Thymus (tissue), 14 donors: ENCODE results near the gene ZNF185. TPM values are rescaled to one million over a fixed set of nuclear protein-coding genes. Genes with fewer than 3 reads are reported as not detected.

Experiments used
- DNase-seq, 9 donors: peaks; one replicate each; pipeline ENCODE4 v3.0.0-alpha.2; 2013; ENCODE audit warnings: low spot score in 9 of 9, low read depth in 6 of 9, missing footprints in 1 of 9
- H3K27ac ChIP-seq, 2 donors: one replicate each; pipeline ENCODE4 v1.5.1; 2013; ENCODE audit warnings: control low read depth in 1 of 2, low read depth in 1 of 2, low read length in 1 of 2, mild to moderate bottlenecking in 1 of 2, moderate library complexity in 1 of 2
- H3K27me3 ChIP-seq, 2 donors: one replicate each; pipeline ENCODE4 v1.5.1; 2013; ENCODE audit warnings: low read length in 1 of 2; ENCODE audit not compliant: control insufficient read depth in 2 of 2, insufficient read depth in 1 of 2
- H3K36me3 ChIP-seq, 2 donors: one replicate each; pipeline ENCODE4 v1.5.1; 2013; ENCODE audit warnings: low read length in 1 of 2, mild to moderate bottlenecking in 1 of 2, moderate library complexity in 1 of 2; ENCODE audit not compliant: control insufficient read depth in 2 of 2, insufficient read depth in 2 of 2
- H3K4me1 ChIP-seq, 2 donors: one replicate each; pipeline ENCODE4 v1.5.1; 2013; ENCODE audit warnings: low read length in 2 of 2; ENCODE audit not compliant: control insufficient read depth in 2 of 2, insufficient read depth in 2 of 2
- H3K4me3 ChIP-seq, 2 donors: one replicate each; pipeline ENCODE4 v1.5.1; 2013; ENCODE audit warnings: low read length in 2 of 2, control low read depth in 1 of 2, mild to moderate bottlenecking in 1 of 2
- H3K9me3 ChIP-seq, 2 donors: one replicate each; pipeline ENCODE4 v1.5.1; 2013; ENCODE audit warnings: low read length in 1 of 2, mild to moderate bottlenecking in 1 of 2; ENCODE audit not compliant: control insufficient read depth in 2 of 2, insufficient read depth in 1 of 2
- WGBS: extraction: QIAGEN DNeasy Blood & Tissue Kit; methylation state at CpG from one replicate; pipeline ENCODE4 v1.1.7; 2013; 5-methylcytosine and 5-hydroxymethylcytosine counted together
- long read RNA-seq, 10 donors: transcript quantifications; one replicate each; lab custom pipeline, GENCODE V29; 2026
- polyA plus RNA-seq: library from polyadenylated mRNA; stranded (reverse); fragments of 200-250 nt; gene quantifications from one replicate; pipeline ENCODE4 v1.2.3, GENCODE V29; 2013
- total RNA-seq: library from RNA; stranded (reverse); fragments of 120-200 nt; gene quantifications from one replicate; pipeline ENCODE4 v1.2.4, GENCODE V29; 2013
- donor health status: healthy.

ZNF185 gene
- total RNA-seq, result 1.5 TPM
- polyA plus RNA-seq, result 5.9 TPM
- long read RNA-seq, donor 1, result 0 reads
- long read RNA-seq, donor 2, result 0 reads
- long read RNA-seq, donor 3, result 0 reads
- long read RNA-seq, donor 4, result 0 reads
- long read RNA-seq, donor 5, result 0 reads
- long read RNA-seq, donor 6, result 0 reads
- long read RNA-seq, donor 7, partial matches to known transcripts, result 0 of 2 reads
- long read RNA-seq, donor 7, other reads (novel, unspliced or antisense), result 0 of 2 reads
- long read RNA-seq, donor 8, result 0 reads
- long read RNA-seq, donor 9, result 0 reads
- long read RNA-seq, donor 10, result 0 reads

DNA sequence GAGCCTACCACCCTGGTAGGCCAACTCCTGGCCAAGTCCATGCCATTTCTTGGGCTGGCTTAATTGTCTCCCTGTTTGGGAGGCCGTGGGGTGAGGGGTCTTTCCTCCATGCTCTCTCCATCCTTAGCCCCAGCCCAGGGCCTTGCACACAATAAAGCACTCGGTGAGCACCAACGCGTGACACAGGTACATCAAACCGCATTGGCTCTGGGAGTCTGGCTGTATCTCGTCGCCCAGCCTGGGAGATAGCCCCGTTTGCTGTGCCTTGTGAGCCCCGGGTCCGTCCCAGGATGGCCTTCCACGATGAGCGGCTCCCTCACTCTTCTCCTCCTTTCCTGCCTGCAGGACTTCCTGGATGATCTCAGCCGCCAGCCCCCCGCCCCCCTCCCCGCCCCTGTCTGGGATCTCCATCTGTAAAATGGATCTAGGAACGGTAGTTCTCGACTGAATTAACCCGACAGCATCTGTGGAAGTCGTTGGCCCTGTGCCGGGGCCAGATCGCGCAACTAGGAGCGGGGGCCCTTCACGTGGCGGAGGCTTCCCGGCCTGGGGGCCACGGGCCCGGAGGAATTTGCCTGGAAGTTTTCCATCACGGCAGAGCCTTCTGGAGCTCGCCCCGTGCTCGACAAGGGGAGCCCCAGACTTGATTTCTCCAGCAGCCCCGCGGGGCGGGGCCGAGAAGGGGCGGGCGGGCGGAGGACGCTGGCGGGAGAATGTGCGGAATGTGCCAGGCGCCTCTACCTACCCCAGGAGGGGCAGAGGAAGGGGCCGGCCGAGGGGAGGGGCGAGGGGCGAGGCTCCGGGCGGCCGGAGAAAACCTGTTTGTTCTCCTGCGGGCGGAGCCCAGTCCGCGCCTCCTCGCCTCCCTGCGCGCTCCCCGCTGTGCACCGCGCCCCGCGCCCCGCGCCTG, at the start of gene ZNF185:
Gene ZNF185, plus strand, starts transcription at position 846 of the 910 bp plus-strand sequence. CDS start 16,423 bp downstream, outside the sequence.
- Histone ChIP-seq H3K27me3 (peaks cover 12 to 70% of the 10 kb centered on the region in 2 donors), H3K27ac (no peak within 1 kb of the TSS), H3K9me3 (no peaks in the 10 kb centered on the region), H3K4me3 (no peak within 1 kb of the TSS), H3K36me3 (no peaks in the 10 kb centered on the region), H3K4me1 (no peaks in the 10 kb centered on the region)
- DNase-seq, result no peak
- 20% methylated on average over 60 of the region's 64 CpGs for WGBS

DNA sequence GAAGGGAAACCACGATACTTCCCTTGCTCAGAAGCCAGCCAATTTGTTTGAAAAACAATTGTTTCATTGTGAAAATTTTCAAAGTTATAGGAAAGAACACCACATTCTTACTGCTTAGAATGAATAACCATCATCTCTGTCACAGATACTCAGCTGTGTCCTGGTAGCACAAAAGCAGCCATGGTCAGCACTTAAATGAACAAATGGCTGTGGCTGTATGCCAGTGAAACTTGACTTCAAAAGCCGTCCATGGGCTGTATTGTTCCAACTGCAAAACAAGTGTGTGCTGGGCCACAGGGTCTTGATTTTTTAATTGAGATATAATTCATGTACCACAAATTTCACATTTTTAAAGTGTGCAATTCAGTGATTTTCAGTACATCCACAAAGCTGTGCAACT, 47.4 kb upstream of the ZNF185 start:
- H3K27ac ChIP-seq, result no peak overlapping the region
- no peak overlapping the region for H3K4me3 ChIP-seq
- peaks cover 4 to 8% of the 10 kb centered on the region in 2 donors for H3K36me3 ChIP-seq
- H3K27me3 ChIP-seq, result no peaks in the 10 kb centered on the region
- WGBS, result 87% methylated on average over 2 of the region's 2 CpGs
- H3K4me1 ChIP-seq, result no peaks in the 10 kb centered on the region
- no peaks in the 10 kb centered on the region for H3K9me3 ChIP-seq
- DNase-seq, result no peak

DNA sequence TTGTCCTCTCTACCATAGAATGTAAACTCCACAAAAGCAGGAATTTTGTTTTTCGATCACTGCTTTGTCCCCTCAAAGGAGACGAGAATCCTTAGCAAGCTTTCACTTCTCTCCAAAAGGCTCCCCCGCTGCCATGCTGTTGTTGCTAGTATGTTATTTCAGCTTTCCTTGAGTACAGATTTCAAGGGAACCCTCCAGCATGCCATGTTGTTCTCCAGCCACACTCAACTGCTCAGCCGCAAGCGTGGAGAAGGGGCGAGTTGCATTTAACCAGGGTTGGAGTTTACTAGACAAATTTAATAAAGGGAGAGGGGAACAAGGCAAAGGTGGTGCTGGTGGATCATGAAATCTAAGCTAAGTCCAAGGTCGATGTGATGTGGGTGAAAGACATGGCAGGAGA, 43.9 kb upstream of the ZNF185 start:
- Histone ChIP-seq H3K9me3 (no peaks in the 10 kb centered on the region), H3K36me3 (peaks cover 7 to 12% of the 10 kb centered on the region in 2 donors), H3K27ac (no peak overlapping the region), H3K4me3 (no peak overlapping the region), H3K27me3 (no peaks in the 10 kb centered on the region), H3K4me1 (no peaks in the 10 kb centered on the region)
- WGBS, result 97% methylated on average over 7 of the region's 7 CpGs
- no peak for DNase-seq

DNA sequence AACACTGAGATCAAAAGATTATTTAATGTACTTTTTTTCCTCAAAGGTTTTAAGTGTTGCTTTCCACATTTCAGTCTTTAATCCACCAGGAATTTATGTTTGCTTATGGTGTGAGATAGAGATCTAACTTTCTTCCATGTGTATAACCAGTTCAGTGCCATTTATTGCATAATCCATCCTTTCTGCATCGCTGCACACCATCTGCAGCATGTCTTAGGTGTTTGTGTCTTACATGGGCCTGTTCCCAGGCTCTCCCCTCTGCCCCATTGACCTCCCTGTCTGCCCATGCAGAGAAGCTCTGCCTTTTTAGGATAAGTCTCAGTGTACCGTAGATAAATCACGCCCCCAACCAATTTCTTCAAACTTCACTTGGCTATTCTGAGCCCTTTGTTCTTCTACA, 36.8 kb upstream of the ZNF185 start:
- H3K27me3 ChIP-seq, result no peaks in the 10 kb centered on the region
- no peaks in the 10 kb centered on the region for H3K4me1 ChIP-seq
- 99% methylated on average over 3 of the region's 3 CpGs for WGBS
- H3K36me3 ChIP-seq, result peaks cover 12% of the 10 kb centered on the region in 2 donors
- H3K4me3 ChIP-seq, result no peak overlapping the region
- DNase-seq, result no peak
- no peak overlapping the region for H3K27ac ChIP-seq
- H3K9me3 ChIP-seq, result no peaks in the 10 kb centered on the region

DNA sequence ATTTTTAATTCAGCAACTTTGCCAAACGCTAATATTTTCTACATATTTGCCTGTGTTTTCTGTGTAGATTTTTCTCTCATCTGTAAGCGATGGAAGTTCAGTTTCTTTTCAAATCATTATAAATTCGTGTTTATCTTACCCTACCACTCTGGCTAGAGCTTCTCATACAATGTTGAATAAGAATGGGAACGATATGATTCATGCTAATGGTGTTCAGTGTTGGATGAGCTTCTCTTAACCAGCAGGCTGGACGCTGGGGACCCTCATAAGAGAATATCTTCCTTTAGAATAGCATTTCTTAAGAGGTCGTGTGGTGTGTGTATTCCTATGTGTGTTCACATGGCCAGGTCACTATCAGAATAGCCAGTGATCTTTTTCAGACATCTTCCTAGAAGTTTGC, 36.0 kb upstream of the ZNF185 start:
- no peaks in the 10 kb centered on the region for H3K4me1 ChIP-seq
- peaks cover 12 to 13% of the 10 kb centered on the region in 2 donors for H3K36me3 ChIP-seq
- H3K27me3 ChIP-seq, result no peaks in the 10 kb centered on the region
- no peak overlapping the region for H3K27ac ChIP-seq
- H3K9me3 ChIP-seq, result no peaks in the 10 kb centered on the region
- 99% methylated on average over 6 of the region's 6 CpGs for WGBS
- no peak overlapping the region for H3K4me3 ChIP-seq
- DNase-seq, result no peak

DNA sequence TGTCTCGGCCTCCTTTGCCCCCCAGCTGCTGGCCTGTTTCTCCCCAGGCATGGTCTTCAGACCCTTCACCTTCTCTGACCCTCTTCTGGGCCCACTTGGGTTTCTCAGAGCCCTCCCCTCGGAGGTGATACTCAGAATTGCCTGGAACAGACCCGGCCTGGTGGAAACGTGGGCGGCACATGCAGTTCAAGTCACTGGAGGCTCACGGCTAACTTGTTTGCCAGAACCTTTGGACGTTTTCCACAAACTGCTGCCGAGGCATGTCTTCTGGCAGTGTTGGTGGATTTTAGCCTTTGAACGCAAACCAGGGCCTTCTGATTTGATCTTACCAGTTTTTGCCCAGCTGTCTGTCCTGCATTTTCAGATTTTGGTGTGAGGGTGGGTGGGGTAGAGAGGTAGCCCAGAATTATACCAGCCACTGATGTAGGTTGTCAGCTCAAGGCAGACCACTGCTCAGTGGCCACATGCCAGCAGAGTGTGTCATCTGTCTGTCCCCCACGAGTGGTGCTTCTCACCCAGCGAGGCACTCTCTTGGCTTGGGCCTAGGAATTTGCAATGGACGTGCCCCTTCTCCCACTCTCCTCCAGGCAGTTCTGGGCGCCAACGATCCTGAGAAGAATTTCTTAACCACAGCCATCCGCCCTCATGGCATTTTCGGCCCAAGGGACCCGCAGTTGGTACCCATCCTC, 32.5 kb upstream of the ZNF185 start:
- no peak overlapping the region for H3K27ac ChIP-seq
- no peak overlapping the region for H3K4me3 ChIP-seq
- no peaks in the 10 kb centered on the region for H3K27me3 ChIP-seq
- DNase-seq, result no peak
- 97% methylated on average over 17 of the region's 17 CpGs for WGBS
- no peaks in the 10 kb centered on the region for H3K9me3 ChIP-seq
- peaks cover 6 to 27% of the 10 kb centered on the region in 2 donors for H3K36me3 ChIP-seq
- H3K4me1 ChIP-seq, result no peaks in the 10 kb centered on the region

DNA sequence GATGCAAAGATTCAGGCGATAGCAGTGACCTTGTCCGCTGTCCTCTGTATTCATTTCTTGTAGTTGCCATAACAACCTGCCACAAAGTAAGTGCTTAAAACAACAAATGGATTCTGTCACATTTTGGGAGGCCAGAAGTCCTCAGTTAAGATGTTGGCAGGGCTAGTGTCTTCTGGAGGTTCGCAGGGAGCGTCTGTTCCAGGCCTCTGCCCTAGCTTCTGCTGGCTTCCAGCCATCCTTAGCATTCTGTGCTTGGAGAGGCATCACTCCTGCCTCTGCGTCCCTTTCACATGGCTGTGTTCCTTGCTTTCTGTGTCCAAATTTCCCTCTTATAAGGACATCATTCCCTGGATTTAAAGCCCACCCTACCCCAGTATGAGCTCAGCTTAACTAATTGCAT, 31.5 kb upstream of the ZNF185 start:
- H3K27me3 ChIP-seq, result no peaks in the 10 kb centered on the region
- DNase-seq, result no peak
- over 99% methylated on average over 5 of the region's 5 CpGs for WGBS
- no peak overlapping the region for H3K4me3 ChIP-seq
- H3K9me3 ChIP-seq, result no peaks in the 10 kb centered on the region
- H3K27ac ChIP-seq, result no peak overlapping the region
- peaks cover 6 to 25% of the 10 kb centered on the region in 2 donors for H3K36me3 ChIP-seq
- no peaks in the 10 kb centered on the region for H3K4me1 ChIP-seq

DNA sequence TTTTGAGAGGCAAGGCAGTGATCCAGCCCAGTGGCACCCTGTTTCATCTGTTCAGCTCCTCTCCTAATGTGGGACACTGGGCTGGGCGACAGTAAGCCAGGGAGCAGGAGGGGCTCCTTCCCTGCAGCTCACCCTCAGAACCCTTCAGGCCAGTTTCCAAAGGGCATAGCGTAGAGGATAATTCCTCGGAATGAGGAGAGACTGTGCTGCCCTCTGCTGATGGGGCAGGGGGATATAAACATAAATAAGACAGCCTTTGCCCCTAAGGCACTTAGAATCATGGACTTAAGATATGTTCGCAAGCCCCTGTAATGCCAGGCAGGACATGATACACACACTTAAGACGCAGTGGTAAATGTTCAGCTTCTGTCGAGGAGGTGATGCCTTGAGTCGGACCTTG, 27.9 kb upstream of the ZNF185 start:
- Histone ChIP-seq H3K27me3 (no peaks in the 10 kb centered on the region), H3K4me1 (no peaks in the 10 kb centered on the region), H3K4me3 (no peak overlapping the region), H3K9me3 (no peaks in the 10 kb centered on the region), H3K36me3 (peaks cover 6 to 25% of the 10 kb centered on the region in 2 donors), H3K27ac (no peak overlapping the region)
- WGBS, result 98% methylated on average over 7 of the region's 7 CpGs
- DNase-seq, result no peak

DNA sequence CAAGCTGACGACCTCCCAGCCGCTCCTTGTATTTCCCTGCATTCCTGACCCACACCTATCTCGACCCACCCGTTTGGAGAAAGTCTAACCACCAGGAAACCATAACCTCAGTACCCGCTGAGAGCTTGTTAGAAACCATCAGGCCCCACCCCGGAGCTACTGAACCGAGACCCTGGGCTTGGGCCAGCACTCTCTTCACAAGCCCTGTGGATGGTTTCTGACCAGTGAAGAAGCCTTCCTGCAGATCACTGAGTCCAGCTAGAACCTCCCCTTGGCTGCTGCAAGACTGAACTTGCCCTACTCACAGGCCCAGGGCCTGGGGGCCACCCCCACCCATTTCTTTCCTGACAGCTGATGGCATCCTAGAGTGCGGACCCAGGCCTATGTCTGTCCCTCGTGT, 26.6 kb upstream of the ZNF185 start:
- Histone ChIP-seq H3K27ac (no peak overlapping the region), H3K27me3 (no peaks in the 10 kb centered on the region), H3K36me3 (peaks cover 6 to 20% of the 10 kb centered on the region in 2 donors), H3K4me3 (no peak overlapping the region), H3K4me1 (no peaks in the 10 kb centered on the region), H3K9me3 (no peaks in the 10 kb centered on the region)
- 94% methylated on average over 9 of the region's 9 CpGs for WGBS
- DNase-seq, result no peak
